Stimulated activated CD8-positive, alpha-beta memory T cell treated with anti-CD3 and anti-CD28 coated beads, Interleukin-7, amount 100 ng/mL, for 24 hours (primary cell): Measurements from ENCODE around the gene UTP25.
"Not testable (repeated sequence)": the region's sequence is repeated elsewhere in the genome, so short reads cannot be mapped to it uniquely, and the experiment has no call there.

ENCODE experiments used
- DNase-seq: peaks from one replicate; pipeline ENCODE4 v3.0.0-alpha.2; 2020; ENCODE audit warnings: low read depth

UTP25 gene

GRCh38 chr1:209895709-209896108 lies 67.9 kb downstream of the UTP25 start:
- DNase-seq, result no peak

- DNase-seq, result no peak
Measured at GRCh38 chr1:209896346-209896745, 68.6 kb downstream of the UTP25 start.

- DNase-seq, result not testable (repeated sequence)
Measured at GRCh38 chr1:209898271-209898670, 70.5 kb downstream of the UTP25 start.

- not testable (repeated sequence) for DNase-seq
Measured at GRCh38 chr1:209898851-209899250, 71.1 kb downstream of the UTP25 start.

GRCh38 chr1:209899948-209900347 lies 72.2 kb downstream of the UTP25 start:
- no peak for DNase-seq

- DNase-seq, result no peak
Measured at GRCh38 chr1:209900734-209901133, 73.0 kb downstream of the UTP25 start.

GRCh38 chr1:209901211-209901610 lies 73.4 kb downstream of the UTP25 start:
- no peak for DNase-seq

GRCh38 chr1:209904774-209905173 lies 77.0 kb downstream of the UTP25 start:
- not testable (repeated sequence) for DNase-seq
